ENCODE data around the gene CDH15.

Gene CDH15

GRCh38 chr16:89210165-89210903, 38.8 kb downstream of the CDH15 start:
- Histone ChIP-seq H3K4me1 (peaks cover 0 to 2% (median under 1%) of the 10 kb centered on the region in 4 donors), H3K4me3 (no peak overlapping the region), H3K36me3 (no peaks in the 10 kb centered on the region), H3K27ac (no peak overlapping the region), H3K9me3 (no peaks in the 10 kb centered on the region), H3K27me3 (peaks cover 0 to 20% of the 10 kb centered on the region in 2 donors)
- TF ChIP-seq CTCF (IDR thresholded peaks at IDR 0.05): no peak
- intact Hi-C loops (cut with DNase I; ENCODE audit: low total_unique reads): loop anchor here (10.0 kb wide), 1 partner anchor 266 kb away; no protein-coding TSS in a partner anchor
- no peak for DNase-seq

GRCh38 chr16:89210904-89211515, 39.5 kb downstream of the CDH15 start:
- DNase-seq: no peak
- Histone ChIP-seq H3K9me3 (no peaks in the 10 kb centered on the region), H3K27me3 (peaks cover 0 to 20% of the 10 kb centered on the region in 2 donors), H3K36me3 (no peaks in the 10 kb centered on the region), H3K27ac (no peak overlapping the region), H3K4me3 (no peak overlapping the region), H3K4me1 (peaks cover 0 to 9% (median 5%) of the 10 kb centered on the region in 4 donors)
- no peak for TF ChIP-seq CTCF (IDR thresholded peaks at IDR 0.05)
- intact Hi-C loops (cut with DNase I; ENCODE audit: low total_unique reads): loop anchor here (10.0 kb wide), 1 partner anchor 266 kb away; no protein-coding TSS in a partner anchor

GRCh38 chr16:89216315-89217137, 45.0 kb downstream of the CDH15 start:
- H3K4me3 ChIP-seq: peak overlapping the region; percentile 74 to 84
- peaks cover 0 to 28% (median 19%) of the 10 kb centered on the region in 4 donors for H3K4me1 ChIP-seq
- no peaks in the 10 kb centered on the region for H3K9me3 ChIP-seq
- peak overlapping the region; percentile 88 to 95 for H3K27ac ChIP-seq
- H3K36me3 ChIP-seq: peaks cover 5 to 16% (median 9%) of the 10 kb centered on the region in 3 donors
- peak; percentile 85 to 87 for DNase-seq
- intact Hi-C loops (cut with DNase I; ENCODE audit: low total_unique reads): loop anchor here (5.0 to 10.0 kb wide), 2 partner anchors 272 to 479 kb away; no protein-coding TSS in a partner anchor
- peak; percentile 58 to 65 for TF ChIP-seq CTCF (IDR thresholded peaks at IDR 0.05)
- H3K27me3 ChIP-seq: no peaks in the 10 kb centered on the region

- Histone ChIP-seq H3K4me1 (peaks cover 0 to 28% (median 19%) of the 10 kb centered on the region in 4 donors), H3K9me3 (no peaks in the 10 kb centered on the region), H3K4me3 (peak overlapping the region; percentile 74 to 84), H3K27ac (peak overlapping the region; percentile 88 to 95), H3K27me3 (no peaks in the 10 kb centered on the region), H3K36me3 (peaks cover 5 to 22% (median 9%) of the 10 kb centered on the region in 3 donors)
- no peak for DNase-seq
- no peak for TF ChIP-seq CTCF (IDR thresholded peaks at IDR 0.05)
- intact Hi-C loops (cut with DNase I; ENCODE audit: low total_unique reads): loop anchor here (5.0 to 10.0 kb wide), 2 partner anchors 272 to 480 kb away; no protein-coding TSS in a partner anchor
Measured at GRCh38 chr16:89217138-89217387, 45.5 kb downstream of the CDH15 start.

GRCh38 chr16:89217388-89218191, 46.0 kb downstream of the CDH15 start, which contains the start of gene ZNF778:
Gene ZNF778 (plus strand): TSS chr16:89217703. CDS start chr16:89221128, 3,425 bp downstream.
- Histone ChIP-seq H3K4me1 (peaks cover 0 to 28% (median 19%) of the 10 kb centered on the region in 4 donors), H3K9me3 (no peaks in the 10 kb centered on the region), H3K36me3 (peaks cover 7 to 27% (median 14%) of the 10 kb centered on the region in 3 donors), H3K27me3 (no peaks in the 10 kb centered on the region), H3K27ac (peak within 1 kb of the TSS; percentile 88 to 95), H3K4me3 (peak within 1 kb of the TSS; percentile 74 to 84)
- DNase-seq: peak; percentile 84 to 91
- intact Hi-C loops (cut with DNase I; ENCODE audit: low total_unique reads): loop anchor here (5.0 to 10.0 kb wide), 2 partner anchors 273 to 480 kb away; no protein-coding TSS in a partner anchor
- no peak for TF ChIP-seq CTCF (IDR thresholded peaks at IDR 0.05)
